Endothelial cell (in vitro differentiated cells): ENCODE measurements around the gene PLD1. TPM values are rescaled to one million over a fixed set of nuclear protein-coding genes. Genes with fewer than 3 reads are reported as not detected.

ENCODE experiments used
- DNase-seq: peaks from one replicate; pipeline ENCODE4 v3.0.0; 2021; ENCODE audit warnings: low spot score
- H3K27ac Mint-ChIP-seq: one replicate; pipeline ENCODE4 v1.8.0; 2021; ENCODE audit warnings: mixed read lengths, inconsistent platforms; ENCODE audit not compliant: unreplicated experiment
- H3K27me3 Mint-ChIP-seq: one replicate; pipeline ENCODE4 v1.8.0; 2021; ENCODE audit warnings: mild to moderate bottlenecking, moderate library complexity, mixed read lengths, inconsistent platforms; ENCODE audit not compliant: unreplicated experiment
- H3K36me3 Mint-ChIP-seq: one replicate; pipeline ENCODE4 v1.8.0; 2021; ENCODE audit warnings: mild to moderate bottlenecking, low read depth, mixed read lengths, inconsistent platforms; ENCODE audit not compliant: unreplicated experiment
- H3K4me1 Mint-ChIP-seq: one replicate; pipeline ENCODE4 v1.8.0; 2021; ENCODE audit warnings: mild to moderate bottlenecking, mixed read lengths, inconsistent platforms; ENCODE audit not compliant: unreplicated experiment
- H3K4me3 Mint-ChIP-seq: one replicate; pipeline ENCODE4 v1.8.0; 2021; ENCODE audit warnings: mild to moderate bottlenecking, mixed read lengths, inconsistent platforms; ENCODE audit not compliant: unreplicated experiment
- H3K9me3 Mint-ChIP-seq: one replicate; pipeline ENCODE4 v1.8.0; 2021; ENCODE audit warnings: mixed read lengths, inconsistent platforms; ENCODE audit not compliant: unreplicated experiment
- total RNA-seq: library from RNA; stranded (reverse); fragmentation: NEBNext Ultra II Directional; extraction: Animal tissue kit (Norgen Biotek cat#: 25700); gene quantifications from one replicate; pipeline ENCODE4 v1.2.1, GENCODE V29; 2021; ENCODE audit not compliant: unreplicated experiment
- TF ChIP-seq, protein P1 (sequence below): fragments of 200-600 bp; sonication (generic); IDR thresholded peaks from one replicate; pipeline ENCODE4 v1.5.0; 2021; ENCODE audit warnings: antibody characterized with exemption; ENCODE audit not compliant: unreplicated experiment

The PLD1 gene
- total RNA-seq, 1 donor from 2014 or later, result 61.5 TPM

GRCh38 chr3:171654809-171655208, 155.5 kb downstream of the PLD1 start:
- TF ChIP-seq, protein P1, sequence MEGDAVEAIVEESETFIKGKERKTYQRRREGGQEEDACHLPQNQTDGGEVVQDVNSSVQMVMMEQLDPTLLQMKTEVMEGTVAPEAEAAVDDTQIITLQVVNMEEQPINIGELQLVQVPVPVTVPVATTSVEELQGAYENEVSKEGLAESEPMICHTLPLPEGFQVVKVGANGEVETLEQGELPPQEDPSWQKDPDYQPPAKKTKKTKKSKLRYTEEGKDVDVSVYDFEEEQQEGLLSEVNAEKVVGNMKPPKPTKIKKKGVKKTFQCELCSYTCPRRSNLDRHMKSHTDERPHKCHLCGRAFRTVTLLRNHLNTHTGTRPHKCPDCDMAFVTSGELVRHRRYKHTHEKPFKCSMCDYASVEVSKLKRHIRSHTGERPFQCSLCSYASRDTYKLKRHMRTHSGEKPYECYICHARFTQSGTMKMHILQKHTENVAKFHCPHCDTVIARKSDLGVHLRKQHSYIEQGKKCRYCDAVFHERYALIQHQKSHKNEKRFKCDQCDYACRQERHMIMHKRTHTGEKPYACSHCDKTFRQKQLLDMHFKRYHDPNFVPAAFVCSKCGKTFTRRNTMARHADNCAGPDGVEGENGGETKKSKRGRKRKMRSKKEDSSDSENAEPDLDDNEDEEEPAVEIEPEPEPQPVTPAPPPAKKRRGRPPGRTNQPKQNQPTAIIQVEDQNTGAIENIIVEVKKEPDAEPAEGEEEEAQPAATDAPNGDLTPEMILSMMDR, result no peak
- H3K9me3 Mint-ChIP-seq, result no peaks in the 10 kb centered on the region
- no peaks in the 10 kb centered on the region for H3K27me3 Mint-ChIP-seq
- H3K36me3 Mint-ChIP-seq, result peaks cover 30% of the 10 kb centered on the region
- DNase-seq, result no peak
- peaks cover 6% of the 10 kb centered on the region for H3K4me1 Mint-ChIP-seq
- H3K4me3 Mint-ChIP-seq, result peak overlapping the region; percentile 15
- no peak overlapping the region for H3K27ac Mint-ChIP-seq

GRCh38 chr3:171654326-171654725, 156.0 kb downstream of the PLD1 start:
- Mint-ChIP-seq H3K4me3 (no peak overlapping the region), H3K36me3 (peaks cover 31% of the 10 kb centered on the region), H3K4me1 (peaks cover 7% of the 10 kb centered on the region), H3K27me3 (no peaks in the 10 kb centered on the region), H3K27ac (no peak overlapping the region), H3K9me3 (no peaks in the 10 kb centered on the region)
- TF ChIP-seq, protein P1, result no peak
- DNase-seq, result no peak

- TF ChIP-seq, protein P1, result no peak
- H3K4me1 Mint-ChIP-seq, result peaks cover 7% of the 10 kb centered on the region
- no peak overlapping the region for H3K4me3 Mint-ChIP-seq
- no peaks in the 10 kb centered on the region for H3K27me3 Mint-ChIP-seq
- DNase-seq, result no peak
- no peaks in the 10 kb centered on the region for H3K9me3 Mint-ChIP-seq
- peaks cover 31% of the 10 kb centered on the region for H3K36me3 Mint-ChIP-seq
- H3K27ac Mint-ChIP-seq, result no peak overlapping the region
Observed at GRCh38 chr3:171653701-171654100, 156.6 kb downstream of the PLD1 start.

DNA sequence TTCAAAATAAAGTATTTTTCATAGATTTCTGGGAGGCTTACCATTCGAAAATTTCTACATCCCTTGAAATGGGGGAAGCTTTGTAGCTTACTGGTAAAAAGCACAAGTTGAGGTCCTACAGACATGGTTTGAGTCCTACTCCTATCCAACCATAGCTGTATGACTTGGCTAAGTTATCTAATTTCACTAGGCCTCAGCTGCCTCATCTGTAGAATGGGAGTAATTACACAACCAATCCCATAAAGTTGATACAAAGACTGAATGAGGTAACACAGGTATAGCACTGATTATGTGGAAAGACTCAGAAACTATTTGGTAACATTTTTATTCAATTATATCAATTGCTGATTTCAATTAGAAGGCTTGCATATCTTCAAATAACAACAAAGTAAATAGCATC, 157.4 kb downstream of the PLD1 start:
- no peak overlapping the region for H3K27ac Mint-ChIP-seq

DNA sequence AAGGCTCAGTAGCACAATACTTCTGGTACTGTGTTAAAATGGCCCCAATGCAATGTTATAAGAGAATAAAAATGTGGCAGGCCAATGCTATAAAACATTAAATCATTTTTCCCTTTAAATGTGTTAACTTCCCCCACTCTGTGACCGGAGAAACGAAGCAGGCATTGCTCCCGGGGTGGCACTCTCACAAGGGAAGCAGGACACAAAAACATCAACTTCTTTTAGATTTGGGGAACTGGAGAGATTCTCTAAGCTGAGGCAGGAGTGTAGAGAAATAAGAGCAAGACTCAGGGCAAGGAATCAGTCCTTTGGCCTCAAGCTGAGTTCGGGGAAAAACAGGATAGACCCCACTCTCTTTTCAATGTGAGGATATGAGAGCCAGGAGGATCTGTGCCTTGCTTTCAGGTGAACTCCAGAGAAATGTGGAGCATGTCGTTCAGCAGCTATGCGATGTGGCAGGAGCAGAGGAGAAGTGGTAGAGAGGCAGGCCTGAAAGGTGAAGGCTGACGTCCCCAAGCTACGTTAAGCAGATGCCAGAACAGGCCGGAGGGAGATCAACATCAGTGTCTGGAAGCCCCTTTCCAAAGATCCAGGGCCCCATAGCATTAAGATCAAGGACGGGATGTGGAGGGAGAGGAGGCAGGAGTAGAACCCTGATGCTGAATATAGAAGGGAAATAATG, 160.2 kb downstream of the PLD1 start:
- TF ChIP-seq, protein P1, result no peak
- Mint-ChIP-seq H3K36me3 (peaks cover 27% of the 10 kb centered on the region), H3K4me1 (peaks cover 7% of the 10 kb centered on the region), H3K27me3 (no peaks in the 10 kb centered on the region), H3K27ac (no peak overlapping the region), H3K4me3 (no peak overlapping the region), H3K9me3 (no peaks in the 10 kb centered on the region)
- no peak for DNase-seq

More for the DNA sequence above, 157.4 kb downstream of the PLD1 start:
- no peaks in the 10 kb centered on the region for H3K27me3 Mint-ChIP-seq
- DNase-seq, result no peak
- TF ChIP-seq, protein P1, result no peak
- peaks cover 31% of the 10 kb centered on the region for H3K36me3 Mint-ChIP-seq
- peaks cover 7% of the 10 kb centered on the region for H3K4me1 Mint-ChIP-seq
- H3K9me3 Mint-ChIP-seq, result no peaks in the 10 kb centered on the region
- H3K4me3 Mint-ChIP-seq, result no peak overlapping the region
